Measurements from ENCODE around the gene HDAC7.

HDAC7 gene

GRCh38 chr12:47741340-47741703 lies 78.4 kb downstream of the HDAC7 start:
- DNase-seq (ENCODE audit: low read depth), result no peak
- no peak for TF ChIP-seq CTCF (IDR thresholded peaks at IDR 0.05; ENCODE audit: low read length, missing control alignments)
- H3K4me3 ChIP-seq (replicated peaks; ENCODE audit: low read depth, low read length), result no peak overlapping the region

DNA sequence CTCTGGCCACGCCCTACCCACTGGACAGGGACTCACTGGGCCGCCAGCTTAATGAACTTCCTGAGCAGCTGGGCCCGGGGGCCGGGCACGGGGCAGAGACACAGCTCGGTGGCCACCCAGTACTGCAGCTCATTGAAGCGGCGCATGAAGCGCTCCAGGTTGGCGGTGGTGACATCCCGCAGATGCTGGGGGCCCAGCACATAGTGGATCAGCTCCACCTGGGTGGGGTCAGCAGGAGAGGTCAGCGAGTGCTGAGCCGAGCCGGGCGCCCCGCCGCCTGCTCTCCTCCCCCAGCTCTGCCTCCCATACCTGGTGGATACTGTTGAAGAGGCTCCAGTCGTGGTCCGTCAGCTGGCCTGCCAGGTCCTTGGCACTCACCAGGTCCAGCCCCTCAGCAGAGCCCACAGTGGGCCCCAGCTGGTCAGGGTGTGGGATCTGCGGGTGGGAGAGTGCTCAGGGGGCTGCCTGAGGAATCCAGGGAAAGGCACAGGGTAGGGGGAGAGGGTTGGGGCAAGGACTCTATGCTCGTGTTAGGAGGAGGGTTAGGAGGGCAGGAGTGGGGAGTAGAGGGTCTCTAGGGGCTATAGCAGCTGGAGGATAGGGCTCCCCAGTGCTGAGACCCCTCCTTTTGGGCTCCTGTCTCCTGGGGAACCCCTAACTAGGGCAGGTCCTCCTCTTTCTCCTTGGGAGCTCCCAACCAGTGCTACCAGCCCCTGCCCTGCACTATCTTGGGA lies 78.9 kb downstream of the HDAC7 start:
- DNase-seq (ENCODE audit: low read depth), result no peak
- TF ChIP-seq CTCF (IDR thresholded peaks at IDR 0.05; ENCODE audit: low read length, missing control alignments), result no peak
- no peak overlapping the region for H3K4me3 ChIP-seq (replicated peaks; ENCODE audit: low read depth, low read length)

DNA sequence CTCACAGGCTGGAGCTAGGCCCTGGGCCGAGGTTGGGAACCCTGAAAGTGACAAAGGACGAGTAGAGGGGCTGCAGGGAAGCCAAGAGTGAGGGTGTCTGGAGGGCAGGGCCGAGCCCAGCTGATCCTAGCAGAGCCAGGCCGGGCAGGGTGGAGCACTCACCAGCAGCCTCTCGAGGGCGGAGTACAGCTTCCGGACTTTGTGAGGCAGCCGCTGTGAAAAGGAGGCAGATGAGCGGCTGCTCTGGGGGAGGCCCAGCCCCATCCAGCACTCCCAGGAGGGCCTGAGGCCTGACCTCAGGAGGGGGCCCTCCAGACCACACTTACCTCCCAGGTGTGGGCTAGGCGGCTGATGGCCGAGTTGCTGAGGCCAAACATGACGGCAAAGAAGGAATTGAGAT lies 79.7 kb downstream of the HDAC7 start:
- H3K4me3 ChIP-seq (replicated peaks; ENCODE audit: low read depth, low read length), result no peak overlapping the region
- DNase-seq (ENCODE audit: low read depth), result no peak
- no peak for TF ChIP-seq CTCF (IDR thresholded peaks at IDR 0.05; ENCODE audit: low read length, missing control alignments)

GRCh38 chr12:47739297-47739696 lies 80.4 kb downstream of the HDAC7 start:
- no peak overlapping the region for H3K4me3 ChIP-seq (replicated peaks; ENCODE audit: low read depth, low read length)
- TF ChIP-seq CTCF (IDR thresholded peaks at IDR 0.05; ENCODE audit: low read length, missing control alignments), result no peak

DNA sequence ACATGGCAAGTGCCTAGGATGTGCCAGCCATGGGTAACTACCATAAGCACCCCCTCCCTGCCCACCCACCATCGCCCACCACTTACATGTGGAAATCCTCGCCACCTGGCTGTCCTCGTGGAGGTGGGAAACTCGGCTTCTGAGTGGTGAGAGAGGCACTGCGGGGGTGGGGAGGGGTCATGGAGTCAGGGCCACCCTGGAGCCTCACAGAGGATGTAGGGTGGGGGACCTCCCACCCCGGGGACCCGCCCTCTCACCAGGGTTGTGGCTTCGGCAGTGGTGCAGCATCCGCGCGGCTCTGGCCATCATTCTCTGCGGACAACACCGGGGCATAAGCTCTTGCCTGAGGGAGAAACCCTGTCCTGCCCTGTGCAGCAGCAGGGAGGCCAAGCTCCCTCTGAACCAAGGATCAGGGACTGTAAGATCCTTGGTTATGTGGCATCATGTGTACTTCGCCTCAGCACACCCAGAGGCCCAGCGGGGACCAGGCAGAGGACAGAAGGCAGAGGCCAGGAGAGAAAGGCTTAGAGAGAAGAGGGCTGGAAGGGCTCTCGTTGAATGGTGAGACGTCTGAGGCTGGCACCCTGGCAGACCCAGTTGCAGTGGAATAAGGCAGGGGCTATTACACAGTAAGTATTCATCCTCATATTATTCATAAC lies 81.6 kb downstream of the HDAC7 start:
- no peak for DNase-seq (ENCODE audit: low read depth)
- TF ChIP-seq CTCF (IDR thresholded peaks at IDR 0.05; ENCODE audit: low read length, missing control alignments), result no peak
- H3K4me3 ChIP-seq (replicated peaks; ENCODE audit: low read depth, low read length), result no peak overlapping the region

More at GRCh38 chr12:47739297-47739696, 80.4 kb downstream of the HDAC7 start:
- no peak for DNase-seq (ENCODE audit: low read depth)

DNA sequence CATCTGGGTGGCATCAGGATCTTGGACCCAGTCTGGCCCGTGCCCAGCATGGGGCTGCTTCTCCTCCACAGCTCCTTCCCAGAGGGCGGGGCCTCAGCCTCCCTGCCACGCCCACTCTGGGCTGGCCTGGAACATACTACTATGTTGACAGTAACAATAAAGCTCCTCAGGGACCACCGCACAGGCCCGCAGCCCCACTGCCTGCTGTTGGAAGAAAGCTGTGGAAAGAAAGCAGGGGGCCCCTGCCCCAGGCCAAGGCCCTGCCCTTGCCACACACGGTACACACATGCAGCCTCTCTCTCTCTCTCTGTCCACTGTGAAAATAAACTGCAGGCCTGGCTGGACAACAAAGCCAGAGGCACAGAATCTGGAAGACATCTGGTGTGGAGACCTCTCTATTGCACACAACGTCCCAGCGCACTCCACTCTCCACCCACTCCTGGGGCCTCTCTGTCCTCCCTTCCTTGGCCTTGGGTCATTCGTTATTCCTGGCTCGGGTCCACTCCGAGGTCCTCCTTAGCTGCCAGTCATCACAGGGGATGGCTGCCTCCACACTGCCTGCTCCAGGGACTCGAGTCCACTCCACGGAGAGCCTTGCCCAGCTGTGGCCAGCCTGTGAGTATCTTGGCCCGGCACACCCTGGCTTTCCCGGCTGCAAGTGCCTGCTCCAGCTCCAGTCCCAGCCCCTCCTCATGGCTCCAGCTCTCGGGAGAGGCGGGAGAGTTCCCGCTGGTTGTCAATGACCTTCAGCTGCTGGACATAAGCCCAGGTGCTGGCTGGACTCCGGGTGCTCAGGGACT lies 82.6 kb downstream of the HDAC7 start:
- H3K4me3 ChIP-seq (replicated peaks; ENCODE audit: low read depth, low read length), result no peak overlapping the region
- DNase-seq (ENCODE audit: low read depth), result peak; percentile 83
- TF ChIP-seq CTCF (IDR thresholded peaks at IDR 0.05; ENCODE audit: low read length, missing control alignments), result no peak

Measured in fibroblast of pulmonary artery (primary cell).